GM12878 (cell line): ENCODE measurements around the gene TSC22D1.

ENCODE experiments used
- CEBPB ChIP-seq, 2 experiments: fragments of 150-350 bp in 1 of 2; IDR thresholded peaks; 2 replicates each; pipeline ENCODE4 v1.6.1; 2012 to 2014; ENCODE audit warnings: low read depth in 2 of 2, low read length in 2 of 2, borderline replicate concordance in 1 of 2, inconsistent platforms in 1 of 2
- ESRRA ChIP-seq: IDR thresholded peaks from 2 replicates; pipeline ENCODE4 v1.6.1; 2012; ENCODE audit warnings: mild to moderate bottlenecking, low read length, improper control_type of control experiment
- EZH2 ChIP-seq: IDR thresholded peaks from 2 replicates; pipeline ENCODE4 v1.6.1; 2012; ENCODE audit warnings: low read depth, mild to moderate bottlenecking, control low read depth, inconsistent platforms, low read length, borderline replicate concordance; ENCODE audit not compliant: control insufficient read depth
- KDM1A ChIP-seq: fragments of 200-600 bp; sonication (generic); IDR thresholded peaks from 2 replicates; pipeline ENCODE4 v1.6.1; 2016; ENCODE audit warnings: borderline replicate concordance
- MTA2 ChIP-seq: fragments of 450-650 bp; IDR thresholded peaks from 2 replicates; pipeline ENCODE4 v1.6.1; 2016; ENCODE audit warnings: low read depth, mild to moderate bottlenecking, moderate library complexity
- NR2C1 ChIP-seq: fragments of 450-650 bp; IDR thresholded peaks from 2 replicates; pipeline ENCODE4 v1.6.1; 2017; ENCODE audit warnings: antibody characterized with exemption, mild to moderate bottlenecking, moderate library complexity
- SIN3A ChIP-seq: IDR thresholded peaks from 2 replicates; pipeline ENCODE4 v1.6.1; 2012; ENCODE audit warnings: low read depth, low read length, improper control_type of control experiment
- TARDBP ChIP-seq: IDR thresholded peaks from 2 replicates; pipeline ENCODE4 v1.6.1; 2016; ENCODE audit warnings: borderline replicate concordance
- TF ChIP-seq, protein P1 (sequence below): IDR thresholded peaks from 2 replicates; pipeline ENCODE4 v1.6.1; 2012; ENCODE audit warnings: low read length, inconsistent platforms

DNA sequence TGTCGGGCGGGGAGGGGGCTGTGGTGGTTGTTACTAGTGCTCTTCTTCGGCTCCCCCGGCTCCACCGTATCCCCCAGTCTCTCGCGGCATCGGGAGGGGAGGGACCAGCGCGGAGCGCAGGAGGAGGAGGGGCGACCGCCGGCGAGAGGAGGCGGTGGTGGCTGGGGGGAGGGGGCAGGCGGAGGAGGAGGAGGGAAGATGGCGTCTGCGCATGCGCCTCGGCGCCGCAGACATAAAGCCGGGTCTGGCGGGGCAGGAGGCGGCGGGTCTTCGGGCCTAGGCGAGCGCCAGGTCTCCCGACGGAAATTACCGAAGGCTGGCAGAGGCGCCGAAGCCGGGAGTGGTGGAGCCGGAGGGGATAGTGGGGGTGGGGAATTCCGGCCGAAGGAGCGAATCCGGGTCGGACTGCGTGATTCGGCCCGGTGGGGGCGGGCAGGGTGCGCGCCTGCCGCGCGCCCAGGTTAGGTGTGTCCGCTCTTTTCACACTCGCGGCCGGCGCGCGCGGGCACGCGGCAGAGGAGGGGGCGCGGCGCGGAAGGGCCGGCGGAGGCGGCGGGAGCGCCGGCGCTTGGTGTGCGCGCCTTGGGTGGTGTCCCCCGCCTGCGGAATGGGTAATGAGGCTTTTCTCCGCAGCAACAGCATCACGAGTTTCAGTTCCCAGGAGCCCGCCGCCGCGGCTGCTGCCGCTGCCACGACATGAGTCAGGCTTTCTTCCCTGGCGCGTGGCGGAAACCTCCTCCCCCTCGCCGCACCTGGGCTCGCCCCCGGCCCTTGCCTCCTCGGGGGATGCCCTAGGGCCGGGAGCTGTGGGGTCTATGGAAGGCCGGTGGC, 1.3 kb upstream of the TSC22D1 start:
- TF ChIP-seq TARDBP (0 out of 2 replicates have a peak, but pooled peaks have one; percentile 12), SIN3A (no peak), ESRRA (no peak), MTA2 (0 out of 2 replicates have a peak, but pooled peaks have one; percentile 9), CEBPB (IDR thresholded peaks at IDR 0.05; ENCODE audit: borderline replicate concordance in 1 of 2, low read depth in 2 of 2, low read length in 2 of 2) (no peak), KDM1A (no peak), NR2C1 (no peak), EZH2 (no peak)
- TF ChIP-seq, protein P1, sequence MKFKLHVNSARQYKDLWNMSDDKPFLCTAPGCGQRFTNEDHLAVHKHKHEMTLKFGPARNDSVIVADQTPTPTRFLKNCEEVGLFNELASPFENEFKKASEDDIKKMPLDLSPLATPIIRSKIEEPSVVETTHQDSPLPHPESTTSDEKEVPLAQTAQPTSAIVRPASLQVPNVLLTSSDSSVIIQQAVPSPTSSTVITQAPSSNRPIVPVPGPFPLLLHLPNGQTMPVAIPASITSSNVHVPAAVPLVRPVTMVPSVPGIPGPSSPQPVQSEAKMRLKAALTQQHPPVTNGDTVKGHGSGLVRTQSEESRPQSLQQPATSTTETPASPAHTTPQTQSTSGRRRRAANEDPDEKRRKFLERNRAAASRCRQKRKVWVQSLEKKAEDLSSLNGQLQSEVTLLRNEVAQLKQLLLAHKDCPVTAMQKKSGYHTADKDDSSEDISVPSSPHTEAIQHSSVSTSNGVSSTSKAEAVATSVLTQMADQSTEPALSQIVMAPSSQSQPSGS: no peak; the same call in 1 of the 2 replicates
